Stomach (tissue), 9 donors: Measurements from ENCODE around the gene HINT1. TPM values are rescaled to one million over a fixed set of nuclear protein-coding genes. Genes with fewer than 3 reads are reported as not detected.

Experiments used
- DNase-seq, 2 donors: peaks; one replicate each; pipeline versions ENCODE4 v3.0.0 to v3.0.0-alpha.2; 2013 to 2019
- H3K27ac ChIP-seq, 5 donors: fragments of 200-600 bp in 4 of 5; sonication (generic) in 4 of 5; one replicate each; pipeline ENCODE4 v1.5.1; 2013 to 2019; ENCODE audit warnings: mild to moderate bottlenecking in 1 of 5, moderate library complexity in 1 of 5
- H3K27me3 ChIP-seq, 3 donors: fragments of 200-600 bp; sonication (generic); one replicate each; pipeline ENCODE4 v1.5.1; 2017 to 2019; ENCODE audit warnings: mixed run types in 1 of 3
- H3K36me3 ChIP-seq, 4 donors: fragments of 200-600 bp; sonication (generic); 1 replicate in 3 of 4; 2 replicates in 1 of 4; pipeline ENCODE4 v1.5.1; 2016 to 2019
- H3K4me1 ChIP-seq, 4 donors: fragments of 200-600 bp; sonication (generic); one replicate each; pipeline ENCODE4 v1.5.1; 2016 to 2019
- H3K4me3 ChIP-seq, 4 donors: fragments of 200-600 bp; sonication (generic) in 3 of 4; one replicate each; pipeline ENCODE4 v1.5.1; 2016 to 2019; ENCODE audit warnings: mild to moderate bottlenecking in 1 of 4
- H3K9me3 ChIP-seq, 4 donors: fragments of 200-600 bp; sonication (generic); one replicate each; pipeline ENCODE4 v1.5.1; 2016 to 2019
- EP300 ChIP-seq: sonication (generic); formaldehyde crosslinking; IDR thresholded peaks from one replicate; pipeline ENCODE4 v1.6.1; 2017; ENCODE audit warnings: antibody characterized with exemption
- POLR2A ChIP-seq, 4 donors: fragments of 450-650 bp; IDR thresholded peaks; one replicate each; pipeline ENCODE4 v1.6.1; 2016; ENCODE audit warnings: antibody characterized with exemption in 4 of 4, control low read depth in 2 of 4, mild to moderate bottlenecking in 1 of 4, moderate library complexity in 1 of 4
- POLR2AphosphoS5 ChIP-seq, 3 donors: sonication (generic); formaldehyde crosslinking; IDR thresholded peaks; one replicate each; pipeline ENCODE4 v1.6.1; 2016; ENCODE audit warnings: antibody characterized with exemption in 3 of 3
- WGBS, 5 donors: extraction: QIAGEN DNeasy Blood & Tissue Kit in 3 of 5; methylation state at CpG; one replicate each; pipeline versions ENCODE4 v1.1.5 to v1.1.7; 2013 to 2018; 5-methylcytosine and 5-hydroxymethylcytosine counted together
- intact Hi-C: fragments of 100-400 bp; cut with DNase I; formaldehyde crosslinking; loops from one replicate; pipeline ENCODE4 v1.15.1; 2023; ENCODE audit warnings: low total_unique reads
- polyA plus RNA-seq, 3 donors: library from polyadenylated mRNA; stranded (reverse); fragments of 200-250 nt; gene quantifications; one replicate each; pipeline ENCODE4 v1.2.3, GENCODE V29; 2013
- total RNA-seq, 5 donors: library from RNA; depleted of rRNA; stranded (reverse); fragments of >200 nt; gene quantifications; one replicate each; pipeline versions ENCODE4 v1.1.0 to v1.2.3, GENCODE V29; 2014 to 2016
- TF ChIP-seq, protein P1 (sequence below), 7 experiments: fragments of 450-650 bp in 4 of 7; fragments of 200-600 bp in 3 of 7; sonication (generic) in 3 of 7; IDR thresholded peaks; one replicate each; pipeline ENCODE4 v1.5.1; 2016 to 2019; ENCODE audit warnings: antibody characterized with exemption in 7 of 7, control low read depth in 2 of 7, mild to moderate bottlenecking in 1 of 7
- donor health status: healthy with polysubstance abuse.
- donor health status: Bipolar disorder and iron deficiency.
- donor health status: healthy.

HINT1 gene
- total and polyA plus RNA-seq, 8 donors = 120 to 683 (median 247) TPM

GRCh38 chr5:131206061-131206460, 41.0 kb upstream of the HINT1 start:
- Histone ChIP-seq H3K27me3 (no peaks in the 10 kb centered on the region), H3K4me1 (peaks cover 0 to 12% (median 3%) of the 10 kb centered on the region in 4 donors), H3K27ac (no peak overlapping the region), H3K4me3 (no peak overlapping the region), H3K36me3 (peaks cover 0 to 12% (median 3%) of the 10 kb centered on the region in 4 donors), H3K9me3 (no peaks in the 10 kb centered on the region)
- TF ChIP-seq EP300 = no peak
- TF ChIP-seq POLR2AphosphoS5 (IDR thresholded peaks at IDR 0.05) = no peak
- no peak for TF ChIP-seq POLR2A (IDR thresholded peaks at IDR 0.05)
- TF ChIP-seq, protein P1, sequence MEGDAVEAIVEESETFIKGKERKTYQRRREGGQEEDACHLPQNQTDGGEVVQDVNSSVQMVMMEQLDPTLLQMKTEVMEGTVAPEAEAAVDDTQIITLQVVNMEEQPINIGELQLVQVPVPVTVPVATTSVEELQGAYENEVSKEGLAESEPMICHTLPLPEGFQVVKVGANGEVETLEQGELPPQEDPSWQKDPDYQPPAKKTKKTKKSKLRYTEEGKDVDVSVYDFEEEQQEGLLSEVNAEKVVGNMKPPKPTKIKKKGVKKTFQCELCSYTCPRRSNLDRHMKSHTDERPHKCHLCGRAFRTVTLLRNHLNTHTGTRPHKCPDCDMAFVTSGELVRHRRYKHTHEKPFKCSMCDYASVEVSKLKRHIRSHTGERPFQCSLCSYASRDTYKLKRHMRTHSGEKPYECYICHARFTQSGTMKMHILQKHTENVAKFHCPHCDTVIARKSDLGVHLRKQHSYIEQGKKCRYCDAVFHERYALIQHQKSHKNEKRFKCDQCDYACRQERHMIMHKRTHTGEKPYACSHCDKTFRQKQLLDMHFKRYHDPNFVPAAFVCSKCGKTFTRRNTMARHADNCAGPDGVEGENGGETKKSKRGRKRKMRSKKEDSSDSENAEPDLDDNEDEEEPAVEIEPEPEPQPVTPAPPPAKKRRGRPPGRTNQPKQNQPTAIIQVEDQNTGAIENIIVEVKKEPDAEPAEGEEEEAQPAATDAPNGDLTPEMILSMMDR (IDR thresholded peaks at IDR 0.05) = no peak
- intact Hi-C loops = no loop called here
- 80 to 100% (median 85%) methylated on average over 2 of the region's 2 CpGs for WGBS, 5 donors
- DNase-seq = no peak

GRCh38 chr5:131204964-131205363, 39.9 kb upstream of the HINT1 start:
- DNase-seq = no peak
- Histone ChIP-seq H3K36me3 (peaks cover 0 to 21% (median 4%) of the 10 kb centered on the region in 4 donors), H3K9me3 (no peaks in the 10 kb centered on the region), H3K4me3 (no peak overlapping the region), H3K27ac (no peak overlapping the region), H3K4me1 (peaks cover 0 to 9% (median 3%) of the 10 kb centered on the region in 4 donors), H3K27me3 (no peaks in the 10 kb centered on the region)
- intact Hi-C loops = no loop called here
- WGBS, 5 donors = 91 to 95% (median 94%) methylated on average over 2 of the region's 2 CpGs
- TF ChIP-seq POLR2AphosphoS5 (IDR thresholded peaks at IDR 0.05) (no peak), POLR2A (IDR thresholded peaks at IDR 0.05) (no peak), EP300 (no peak)

DNA sequence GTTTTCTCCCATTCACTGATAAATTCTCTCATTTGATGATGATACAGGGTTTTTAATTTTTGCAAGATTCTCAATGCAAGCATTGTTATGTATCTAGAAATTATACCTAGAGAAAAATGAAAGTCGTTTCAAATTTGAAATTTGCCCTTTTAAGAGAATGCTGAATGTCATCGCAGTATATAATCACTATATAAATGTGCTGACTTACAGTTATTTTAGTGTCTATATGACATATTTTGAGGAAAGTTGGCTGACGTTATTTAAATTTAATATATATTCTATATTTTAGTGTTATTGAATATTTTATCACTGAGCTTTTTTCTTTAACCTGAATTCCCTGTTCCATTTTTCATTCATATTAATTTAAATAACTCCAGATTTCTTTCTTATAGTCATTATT, 35.5 kb upstream of the HINT1 start:
- WGBS, 5 donors = 95 to 98% (median 97%) methylated on average over 3 of the region's 3 CpGs
- intact Hi-C loops = no loop called here
- TF ChIP-seq EP300 = no peak
- TF ChIP-seq POLR2A (IDR thresholded peaks at IDR 0.05) = no peak
- TF ChIP-seq POLR2AphosphoS5 (IDR thresholded peaks at IDR 0.05) = no peak

GRCh38 chr5:131198625-131199024, 33.6 kb upstream of the HINT1 start:
- Histone ChIP-seq H3K27me3 (no peaks in the 10 kb centered on the region), H3K9me3 (no peaks in the 10 kb centered on the region), H3K4me1 (no peaks in the 10 kb centered on the region), H3K4me3 (no peak overlapping the region), H3K27ac (no peak overlapping the region), H3K36me3 (peaks cover 0 to 27% (median 7%) of the 10 kb centered on the region in 4 donors)
- TF ChIP-seq POLR2AphosphoS5 (IDR thresholded peaks at IDR 0.05) (no peak), POLR2A (IDR thresholded peaks at IDR 0.05) (no peak), EP300 (no peak)
- TF ChIP-seq, protein P1 (IDR thresholded peaks at IDR 0.05) = no peak
- intact Hi-C loops = no loop called here
- DNase-seq = no peak
- WGBS, 5 donors = 92 to 97% (median 95%) methylated on average over 5 of the region's 5 CpGs

More for the DNA sequence above, 35.5 kb upstream of the HINT1 start:
- Histone ChIP-seq H3K27ac (no peak overlapping the region), H3K27me3 (no peaks in the 10 kb centered on the region), H3K4me3 (no peak overlapping the region), H3K36me3 (peaks cover 0 to 27% (median 7%) of the 10 kb centered on the region in 4 donors), H3K4me1 (no peaks in the 10 kb centered on the region), H3K9me3 (no peaks in the 10 kb centered on the region)
- no peak for DNase-seq

DNA sequence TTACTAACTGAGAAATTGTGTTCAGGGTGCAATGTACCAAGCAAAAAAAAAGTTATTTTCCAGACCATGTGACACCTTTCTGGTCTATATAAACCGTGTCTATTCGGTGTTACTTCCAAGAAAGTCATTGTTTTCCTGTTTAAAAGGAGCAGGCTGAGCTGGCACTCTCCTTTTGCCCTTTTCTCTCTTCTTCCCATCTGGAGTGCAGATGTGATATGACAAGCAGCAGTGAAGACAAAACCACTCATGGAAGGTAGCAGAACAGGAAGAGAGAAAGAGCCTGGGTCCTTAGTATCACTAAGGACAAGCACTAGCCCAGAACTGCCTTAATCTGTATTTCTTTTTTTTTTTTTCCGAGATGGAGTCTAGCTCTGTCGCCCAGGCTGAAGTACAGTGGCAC, 31.3 kb upstream of the HINT1 start:
- no peak for DNase-seq
- intact Hi-C loops = no loop called here
- no peaks in the 10 kb centered on the region for H3K9me3 ChIP-seq
- 84 to 94% (median 91%) methylated on average over 4 of the region's 4 CpGs for WGBS, 5 donors
- no peaks in the 10 kb centered on the region for H3K4me1 ChIP-seq
- H3K36me3 ChIP-seq = peaks cover 0 to 17% (median 4%) of the 10 kb centered on the region in 4 donors
- TF ChIP-seq, protein P1 (IDR thresholded peaks at IDR 0.05) = no peak
- no peak for TF ChIP-seq POLR2AphosphoS5 (IDR thresholded peaks at IDR 0.05)
- no peak for TF ChIP-seq POLR2A (IDR thresholded peaks at IDR 0.05)
- no peak for TF ChIP-seq EP300
- no peak overlapping the region for H3K4me3 ChIP-seq
- H3K27ac ChIP-seq = no peak overlapping the region
- H3K27me3 ChIP-seq = no peaks in the 10 kb centered on the region
